ENCODE measurements around the gene PRRG3.

PRRG3 gene

GRCh38 chrX:151703487-151703886, 8.2 kb downstream of the PRRG3 start:
- in situ Hi-C loops (cut with MboI; ENCODE audit: low sequenced_read_pairs), result no loop called here

- in situ Hi-C loops (cut with MboI; ENCODE audit: low sequenced_read_pairs), result no loop called here
These were observed 8.9 kb downstream of the PRRG3 start for GRCh38 chrX:151704041-151704663.

DNA sequence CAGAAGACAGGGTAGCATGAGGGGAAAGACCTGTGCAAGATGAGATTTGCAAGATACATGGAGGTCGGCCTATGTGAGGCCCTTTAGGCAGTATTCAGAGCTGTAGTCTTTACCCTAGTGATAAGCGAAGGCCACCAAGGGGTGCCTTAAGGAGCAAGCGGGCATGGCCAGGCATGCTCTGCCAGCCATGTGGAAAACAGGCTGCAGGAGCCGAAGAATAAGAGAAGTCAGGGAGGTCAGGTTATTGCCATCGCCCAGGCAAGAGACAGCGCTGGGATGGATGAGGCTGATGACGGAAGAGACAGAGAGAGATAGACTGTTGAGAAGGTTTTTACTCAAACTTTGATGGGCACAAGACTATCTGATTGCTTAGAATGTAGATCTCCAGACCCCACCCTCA, 13.6 kb downstream of the PRRG3 start:
- in situ Hi-C loops (cut with MboI; ENCODE audit: low sequenced_read_pairs), result no loop called here

DNA sequence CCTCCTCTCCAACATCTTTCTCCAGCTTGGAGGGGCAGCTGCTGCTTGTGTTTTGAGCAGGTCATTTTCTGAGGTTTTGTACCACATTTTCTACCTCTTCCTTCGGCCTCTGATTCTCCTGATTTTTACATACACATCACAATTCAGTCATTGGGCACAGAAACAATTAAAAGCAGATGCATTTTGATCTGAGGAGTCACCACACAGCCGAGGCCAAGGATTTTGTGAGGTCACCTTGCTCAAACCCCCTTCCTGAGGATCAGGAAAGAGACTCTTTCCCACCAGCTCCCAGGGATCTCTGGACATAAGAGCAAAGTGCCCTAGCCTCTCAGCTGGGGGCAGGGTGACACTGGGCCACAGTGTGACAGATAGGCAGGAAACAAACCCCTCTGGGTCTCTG, 15.2 kb downstream of the PRRG3 start:
- in situ Hi-C loops (cut with MboI; ENCODE audit: low sequenced_read_pairs), result no loop called here

DNA sequence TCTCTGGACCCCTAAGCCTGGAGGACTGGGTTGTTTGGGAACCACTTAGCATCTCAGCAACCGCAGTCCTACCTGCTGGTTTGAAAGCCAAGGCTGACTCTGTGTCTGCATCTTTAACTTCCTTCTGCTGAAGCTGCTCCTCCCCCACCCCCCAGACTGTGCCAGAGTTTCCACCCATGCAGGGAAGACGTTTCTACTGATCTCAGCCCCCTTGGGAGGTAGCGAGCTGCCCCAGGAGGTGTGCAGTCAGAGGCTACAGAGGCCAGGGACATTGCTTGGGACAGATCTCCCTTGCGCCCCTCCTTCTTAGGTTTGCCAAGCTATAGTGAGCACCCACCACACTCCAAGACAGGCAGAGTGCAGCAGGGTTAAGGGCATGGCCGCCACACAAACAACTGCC, 15.9 kb downstream of the PRRG3 start:
- in situ Hi-C loops (cut with MboI; ENCODE audit: low sequenced_read_pairs), result no loop called here

DNA sequence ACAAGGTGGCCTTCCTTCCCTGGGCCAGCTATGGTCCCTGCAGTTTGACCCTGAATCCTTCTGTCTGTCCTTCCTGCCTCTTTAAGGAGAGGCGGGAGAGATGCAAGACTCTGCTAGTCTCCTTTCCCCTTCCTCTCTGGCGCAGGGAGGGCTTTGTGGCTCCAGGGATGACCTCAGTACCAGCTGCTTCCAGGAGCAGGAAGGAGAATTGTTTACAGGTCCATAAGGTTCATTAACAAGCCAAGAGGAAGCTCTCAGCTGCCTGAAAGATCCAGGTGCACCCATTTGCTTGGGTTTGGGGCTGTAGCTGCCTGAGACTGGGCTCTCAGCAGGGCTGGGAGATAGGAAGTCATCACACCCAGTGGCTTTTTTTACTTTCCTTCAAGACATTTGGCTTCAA, 16.5 kb downstream of the PRRG3 start:
- in situ Hi-C loops (cut with MboI; ENCODE audit: low sequenced_read_pairs), result no loop called here

GRCh38 chrX:151712253-151712652, 17.0 kb downstream of the PRRG3 start:
- in situ Hi-C loops (cut with MboI; ENCODE audit: low sequenced_read_pairs), result no loop called here

DNA sequence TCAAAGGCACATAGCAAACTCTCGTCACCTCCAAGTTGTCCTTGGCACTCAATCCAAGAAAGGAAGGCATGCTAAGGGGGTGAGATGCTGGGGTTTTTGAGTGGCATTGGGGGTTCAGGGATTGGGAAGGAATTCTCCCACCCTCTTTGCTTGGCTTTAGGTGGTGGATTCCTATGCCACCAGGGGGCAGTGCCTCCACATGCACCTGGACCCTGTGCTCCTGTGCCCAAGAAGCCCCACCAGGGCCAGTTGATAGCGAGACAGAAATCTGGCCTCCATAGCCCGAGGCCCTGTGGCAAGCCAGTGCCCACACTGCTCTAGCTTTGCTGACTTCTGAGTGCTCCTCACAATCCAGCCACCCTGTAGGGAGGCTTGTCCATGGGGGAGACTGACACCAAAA, 18.6 kb downstream of the PRRG3 start:
- in situ Hi-C loops (cut with MboI; ENCODE audit: low sequenced_read_pairs), result no loop called here

GRCh38 chrX:151714362-151714761, 19.1 kb downstream of the PRRG3 start:
- in situ Hi-C loops (cut with MboI; ENCODE audit: low sequenced_read_pairs), result no loop called here

- in situ Hi-C loops (cut with MboI; ENCODE audit: low sequenced_read_pairs), result no loop called here
These were observed 20.5 kb downstream of the PRRG3 start, which contains the start of gene FATE1 for GRCh38 chrX:151715752-151716151. Gene FATE1 (plus strand): TSS chrX:151716035. CDS start chrX:151716120, 85 bp downstream.

DNA sequence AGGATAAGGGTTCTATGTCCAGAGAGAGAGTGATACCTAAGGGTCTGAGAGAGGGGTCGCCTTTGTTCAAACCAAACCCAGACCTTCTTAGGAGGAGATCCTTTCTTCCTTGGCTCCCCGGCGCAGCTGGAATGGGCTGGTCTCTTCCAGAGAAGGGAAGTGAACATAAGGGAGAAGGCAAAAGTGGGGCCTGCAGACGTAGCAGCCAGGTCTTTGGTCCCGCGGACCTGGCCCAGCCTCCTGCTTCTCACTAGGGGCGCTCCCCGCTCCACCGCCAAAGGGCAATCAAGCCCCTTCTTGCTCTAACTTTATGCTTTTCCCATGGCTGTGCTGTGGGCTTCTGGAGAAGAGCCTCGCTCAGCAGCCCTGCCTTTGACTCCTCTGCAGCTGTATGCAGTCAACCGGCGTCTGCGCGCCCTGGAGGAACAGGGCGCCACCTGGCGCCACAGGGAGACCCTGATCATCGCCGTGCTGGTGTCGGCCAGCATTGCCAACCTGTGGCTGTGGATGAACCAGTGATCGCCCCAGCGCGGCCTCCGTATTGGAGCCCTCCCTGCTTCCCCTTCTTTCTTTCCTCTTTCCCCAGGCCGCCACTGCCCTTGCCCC, 27.1 kb downstream of the PRRG3 start:
- in situ Hi-C loops (cut with MboI; ENCODE audit: low sequenced_read_pairs), result no loop called here

- in situ Hi-C loops (cut with MboI; ENCODE audit: low sequenced_read_pairs), result no loop called here
These were observed 28.0 kb downstream of the PRRG3 start for GRCh38 chrX:151723156-151723760.

GRCh38 chrX:151724563-151725337, 29.5 kb downstream of the PRRG3 start:
- in situ Hi-C loops (cut with MboI; ENCODE audit: low sequenced_read_pairs), result no loop called here

DNA sequence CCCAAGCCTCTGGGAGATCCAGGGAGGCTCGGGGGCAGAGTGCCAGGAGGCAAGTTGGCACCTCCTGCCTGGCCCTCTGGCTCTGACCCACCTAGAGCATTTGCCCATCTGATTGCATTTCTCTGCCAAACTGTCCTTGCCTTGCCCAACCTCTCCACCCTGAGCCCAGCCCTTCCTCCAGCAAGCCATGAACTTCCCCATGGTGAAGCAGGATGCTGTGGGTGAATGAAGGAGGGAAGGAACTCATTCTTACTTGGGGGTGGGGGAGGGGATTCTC, 30.0 kb downstream of the PRRG3 start:
- in situ Hi-C loops (cut with MboI; ENCODE audit: low sequenced_read_pairs), result no loop called here

DNA sequence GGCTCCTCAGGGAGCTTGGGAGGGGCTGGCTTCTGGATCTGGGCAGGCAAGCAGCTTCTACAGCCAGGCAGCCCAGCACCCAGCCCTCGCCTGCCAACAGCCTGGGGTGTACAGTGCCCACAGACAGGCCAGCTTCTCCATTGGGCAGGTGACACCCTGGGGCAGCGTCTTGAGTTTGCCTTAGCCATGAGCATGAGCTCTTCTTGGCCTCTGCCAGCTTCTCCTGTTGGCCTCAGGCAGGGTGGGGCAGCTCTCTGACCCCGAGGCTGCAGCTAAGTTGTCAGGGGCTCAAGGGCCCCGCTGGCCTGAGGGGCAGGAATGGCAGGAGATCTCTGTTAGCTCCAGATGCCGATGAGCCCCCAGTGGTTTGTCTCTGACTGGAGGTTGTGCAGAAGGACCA, 31.5 kb downstream of the PRRG3 start:
- in situ Hi-C loops (cut with MboI; ENCODE audit: low sequenced_read_pairs), result no loop called here

GRCh38 chrX:151727346-151727745, 32.1 kb downstream of the PRRG3 start:
- in situ Hi-C loops (cut with MboI; ENCODE audit: low sequenced_read_pairs), result no loop called here

GRCh38 chrX:151729056-151729725, 33.9 kb downstream of the PRRG3 start:
- in situ Hi-C loops (cut with MboI; ENCODE audit: low sequenced_read_pairs), result no loop called here

GRCh38 chrX:151734446-151734845, 39.2 kb downstream of the PRRG3 start, which contains the start of gene CNGA2:
Gene CNGA2 (plus strand): TSS chrX:151734746. CDS start chrX:151738484, 3,738 bp downstream.
- in situ Hi-C loops (cut with MboI; ENCODE audit: low sequenced_read_pairs), result no loop called here

DNA sequence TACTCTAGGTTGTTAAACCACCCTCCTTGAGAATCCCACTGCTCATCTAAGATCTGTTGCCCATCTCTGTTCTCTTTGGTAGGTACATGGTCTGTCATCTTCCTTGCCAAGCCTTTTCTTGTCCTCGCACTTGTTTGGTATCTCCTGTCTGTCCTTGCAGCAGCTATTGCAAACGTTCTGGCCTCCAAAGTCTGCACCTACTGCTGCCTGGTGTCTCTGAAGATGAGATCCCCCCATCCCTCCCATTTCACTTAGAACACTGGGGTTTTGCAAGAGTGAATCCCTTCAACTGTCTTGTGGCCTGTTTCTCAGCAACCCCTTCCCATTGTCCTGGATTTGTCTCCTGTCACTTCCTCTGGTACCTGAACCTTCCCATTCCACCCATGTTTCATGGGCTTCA, 40.0 kb downstream of the PRRG3 start:
- in situ Hi-C loops (cut with MboI; ENCODE audit: low sequenced_read_pairs), result no loop called here

GRCh38 chrX:151736685-151737084, 41.4 kb downstream of the PRRG3 start:
- in situ Hi-C loops (cut with MboI; ENCODE audit: low sequenced_read_pairs), result no loop called here

DNA sequence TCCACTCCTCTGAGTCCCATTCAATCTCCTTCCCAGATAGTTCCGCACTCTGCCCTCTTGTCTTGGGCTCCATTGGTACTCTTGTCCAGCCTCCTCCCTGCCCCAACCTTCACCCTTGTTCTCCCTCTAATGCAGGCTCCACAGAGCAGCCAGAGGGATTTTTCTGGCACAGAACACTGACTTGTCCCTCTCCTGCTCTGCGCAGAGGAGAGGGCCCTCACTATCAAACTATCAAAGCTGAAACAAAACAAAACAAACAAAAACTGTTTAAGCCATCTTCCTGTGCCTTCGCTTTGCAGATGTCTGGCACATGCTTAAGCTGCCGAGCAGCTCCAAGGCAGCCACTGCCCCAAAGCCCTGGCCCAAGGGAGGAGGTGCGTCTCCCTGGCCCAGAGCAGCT, 42.2 kb downstream of the PRRG3 start:
- in situ Hi-C loops (cut with MboI; ENCODE audit: low sequenced_read_pairs), result no loop called here
